Gastroesophageal sphincter (tissue), 4 donors: ENCODE data around the gene CLDN14. TPM values are rescaled to one million over a fixed set of nuclear protein-coding genes. Genes with fewer than 3 reads are reported as not detected.

Experiments used
- ATAC-seq: fragments of 150-250 bp; one replicate; pipeline ENCODE4 v1.9.1; 2016; ENCODE audit warnings: mild to moderate bottlenecking, moderate library complexity
- H3K27ac ChIP-seq, 4 donors: fragments of 200-600 bp; sonication (generic) in 3 of 4; 1 replicate in 3 of 4; 2 replicates in 1 of 4; pipeline ENCODE4 v1.5.1; 2016 to 2019
- H3K27me3 ChIP-seq: fragments of 200-600 bp; sonication (generic); one replicate; pipeline ENCODE4 v1.5.1; 2019
- H3K36me3 ChIP-seq, 2 donors: fragments of 200-600 bp; sonication (generic); one replicate each; pipeline ENCODE4 v1.5.1; 2019; ENCODE audit warnings: control low read depth in 1 of 2
- H3K4me1 ChIP-seq, 3 donors: fragments of 200-600 bp; sonication (generic); 1 replicate in 2 of 3; 2 replicates in 1 of 3; pipeline ENCODE4 v1.5.1; 2016 to 2019; ENCODE audit warnings: control low read depth in 2 of 3
- H3K4me3 ChIP-seq, 2 donors: fragments of 200-600 bp; sonication (generic); one replicate each; pipeline ENCODE4 v1.5.1; 2019; ENCODE audit warnings: mild to moderate bottlenecking in 1 of 2, moderate library complexity in 1 of 2
- H3K9me3 ChIP-seq, 3 donors: fragments of 200-600 bp; sonication (generic); one replicate each; pipeline ENCODE4 v1.5.1; 2017 to 2019; ENCODE audit warnings: control low read depth in 2 of 3
- CTCF ChIP-seq, 4 experiments: fragments of 200-600 bp in 2 of 4; fragments of 450-650 bp in 2 of 4; sonication (generic) in 1 of 4; IDR thresholded peaks; one replicate each; pipeline ENCODE4 v1.5.1; 2017 to 2019; ENCODE audit warnings: antibody characterized with exemption in 4 of 4, mild to moderate bottlenecking in 2 of 4, moderate library complexity in 2 of 4
- EP300 ChIP-seq: sonication (generic); formaldehyde crosslinking; IDR thresholded peaks from one replicate; pipeline ENCODE4 v1.6.1; 2017; ENCODE audit warnings: antibody characterized with exemption, mild to moderate bottlenecking
- POLR2A ChIP-seq, 2 donors: fragments of 450-650 bp; IDR thresholded peaks; one replicate each; pipeline ENCODE4 v1.6.1; 2017; ENCODE audit warnings: antibody characterized with exemption in 2 of 2, mild to moderate bottlenecking in 2 of 2, moderate library complexity in 1 of 2
- POLR2AphosphoS5 ChIP-seq: sonication (generic); formaldehyde crosslinking; IDR thresholded peaks from one replicate; pipeline ENCODE4 v1.6.1; 2017; ENCODE audit warnings: antibody characterized with exemption
- WGBS, 2 donors: methylation state at CpG; one replicate each; pipeline ENCODE4 v1.1.5; 2018; ENCODE audit warnings: low coverage in 1 of 2; 5-methylcytosine and 5-hydroxymethylcytosine counted together
- total RNA-seq, 4 donors: library from RNA; depleted of rRNA; stranded (reverse); fragments of >200 nt; gene quantifications; one replicate each; pipeline ENCODE4 v1.1.0, GENCODE V29; 2016

The CLDN14 gene
- total RNA-seq, 4 donors from 2014 or later, result 0.15 TPM; not detected in 3

DNA sequence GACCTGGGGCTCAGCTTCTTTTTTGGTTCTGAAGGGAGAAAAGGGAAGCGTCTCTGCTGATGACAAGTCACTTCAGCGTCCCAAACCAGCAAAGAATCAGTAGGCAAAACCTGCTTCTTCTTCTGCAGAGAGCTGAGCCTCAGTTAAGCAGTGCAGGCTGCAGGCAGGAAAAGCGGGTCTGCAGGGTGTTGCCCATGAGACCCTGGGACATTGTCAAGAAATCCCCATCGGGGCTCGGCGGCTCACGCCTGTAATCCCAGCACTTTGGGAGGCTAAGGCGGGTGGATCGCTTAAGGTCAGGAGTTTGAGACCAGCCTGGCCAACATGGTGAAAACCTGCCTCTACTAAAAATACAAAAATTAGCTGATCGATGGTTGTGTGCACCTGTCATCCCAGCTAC, 16.7 kb downstream of the CLDN14 start:
- WGBS, 2 donors, result 100% methylated on average over 2 of the region's 10 CpGs; no CpG with 5 or more reads in 1 of the 2 donors
- Histone ChIP-seq H3K27me3 (peaks cover 33% of the 10 kb centered on the region), H3K4me1 (peaks cover 0 to 4% (median 0%) of the 10 kb centered on the region in 3 donors), H3K4me3 (no peak overlapping the region), H3K9me3 (no peaks in the 10 kb centered on the region), H3K36me3 (no peaks in the 10 kb centered on the region), H3K27ac (no peak overlapping the region)
- no peak for ATAC-seq
- TF ChIP-seq POLR2A (IDR thresholded peaks at IDR 0.05) (no peak), CTCF (IDR thresholded peaks at IDR 0.05) (no peak), POLR2AphosphoS5 (no peak), EP300 (no peak)

- H3K27ac ChIP-seq, result no peak overlapping the region
- WGBS, 2 donors, result 40 to 87% methylated on average over 2 to 6 of the region's 14 CpGs
- no peak for ATAC-seq
- no peak overlapping the region for H3K4me3 ChIP-seq
- no peaks in the 10 kb centered on the region for H3K9me3 ChIP-seq
- H3K36me3 ChIP-seq, result no peaks in the 10 kb centered on the region
- H3K4me1 ChIP-seq, result peaks cover 0 to 4% (median 0%) of the 10 kb centered on the region in 3 donors
- peaks cover 33% of the 10 kb centered on the region for H3K27me3 ChIP-seq
- TF ChIP-seq CTCF (IDR thresholded peaks at IDR 0.05) (no peak), POLR2AphosphoS5 (no peak), POLR2A (IDR thresholded peaks at IDR 0.05) (no peak), EP300 (no peak)
These were observed 17.9 kb downstream of the CLDN14 start for GRCh38 chr21:36461918-36462486.

- ATAC-seq, result no peak
- peaks cover 33% of the 10 kb centered on the region for H3K27me3 ChIP-seq
- peaks cover 0 to 4% (median 0%) of the 10 kb centered on the region in 3 donors for H3K4me1 ChIP-seq
- 92% methylated on average over 7 of the region's 34 CpGs; no CpG with 5 or more reads in 1 of the 2 donors for WGBS, 2 donors
- no peak overlapping the region for H3K27ac ChIP-seq
- H3K9me3 ChIP-seq, result no peaks in the 10 kb centered on the region
- no peaks in the 10 kb centered on the region for H3K36me3 ChIP-seq
- no peak overlapping the region for H3K4me3 ChIP-seq
- no peak for TF ChIP-seq POLR2AphosphoS5
- TF ChIP-seq CTCF (IDR thresholded peaks at IDR 0.05), result no peak
- no peak for TF ChIP-seq EP300
- TF ChIP-seq POLR2A (IDR thresholded peaks at IDR 0.05), result no peak
These were observed 18.5 kb downstream of the CLDN14 start for GRCh38 chr21:36461277-36461917.

- Histone ChIP-seq H3K4me1 (peaks cover 0 to 4% (median 0%) of the 10 kb centered on the region in 3 donors), H3K36me3 (no peaks in the 10 kb centered on the region), H3K27ac (no peak overlapping the region), H3K9me3 (no peaks in the 10 kb centered on the region), H3K27me3 (peaks cover 33% of the 10 kb centered on the region), H3K4me3 (no peak overlapping the region)
- ATAC-seq, result no peak
- TF ChIP-seq CTCF (IDR thresholded peaks at IDR 0.05) (no peak), EP300 (no peak), POLR2A (IDR thresholded peaks at IDR 0.05) (no peak)
- 89% methylated on average over 7 of the region's 16 CpGs; no CpG with 5 or more reads in 1 of the 2 donors for WGBS, 2 donors
These were observed 19.1 kb downstream of the CLDN14 start for GRCh38 chr21:36460866-36461265.

DNA sequence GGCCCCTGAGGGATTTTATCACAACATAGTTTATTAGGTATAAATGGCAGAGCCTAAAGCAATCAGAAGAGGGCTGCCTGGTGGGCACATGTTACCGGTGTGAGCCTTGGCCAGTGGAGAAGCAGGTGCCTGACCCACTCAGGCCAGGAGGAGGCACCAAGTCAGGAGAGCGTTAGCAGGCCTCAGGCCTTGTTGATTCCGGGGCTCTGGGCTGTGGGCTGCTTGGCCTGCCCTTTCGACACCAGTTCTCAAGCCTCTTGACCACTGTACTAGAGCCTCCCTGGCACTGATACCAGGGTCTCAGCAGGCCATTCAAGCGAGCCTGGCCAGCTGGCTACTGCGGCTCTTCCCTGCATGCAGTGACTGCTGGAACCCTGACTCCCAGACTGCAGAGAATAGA, 20.8 kb downstream of the CLDN14 start:
- ATAC-seq, result no peak
- Histone ChIP-seq H3K4me1 (peaks cover 0 to 9% (median 0%) of the 10 kb centered on the region in 3 donors), H3K36me3 (no peaks in the 10 kb centered on the region), H3K27ac (no peak overlapping the region), H3K4me3 (no peak overlapping the region), H3K27me3 (peaks cover 33% of the 10 kb centered on the region), H3K9me3 (no peaks in the 10 kb centered on the region)
- WGBS, 2 donors, result 83% methylated on average over 1 of the region's 6 CpGs; no CpG with 5 or more reads in 1 of the 2 donors
- no peak for TF ChIP-seq EP300
- TF ChIP-seq POLR2A (IDR thresholded peaks at IDR 0.05), result no peak
- TF ChIP-seq CTCF (IDR thresholded peaks at IDR 0.05), result no peak
- TF ChIP-seq POLR2AphosphoS5, result no peak
